Tracheal epithelial cell (primary cell): ENCODE results near the gene DMRTB1. TPM values are rescaled to one million over a fixed set of nuclear protein-coding genes. Genes with fewer than 3 reads are reported as not detected.

Experiments
- total RNA-seq: library from RNA; depleted of rRNA; stranded (reverse); fragments of >200 nt; gene quantifications from 2 replicates; pipeline ENCODE4 v1.2.1, GENCODE V29; 2014

DMRTB1 gene
- total RNA-seq: not detected in 2 replicates

DNA sequence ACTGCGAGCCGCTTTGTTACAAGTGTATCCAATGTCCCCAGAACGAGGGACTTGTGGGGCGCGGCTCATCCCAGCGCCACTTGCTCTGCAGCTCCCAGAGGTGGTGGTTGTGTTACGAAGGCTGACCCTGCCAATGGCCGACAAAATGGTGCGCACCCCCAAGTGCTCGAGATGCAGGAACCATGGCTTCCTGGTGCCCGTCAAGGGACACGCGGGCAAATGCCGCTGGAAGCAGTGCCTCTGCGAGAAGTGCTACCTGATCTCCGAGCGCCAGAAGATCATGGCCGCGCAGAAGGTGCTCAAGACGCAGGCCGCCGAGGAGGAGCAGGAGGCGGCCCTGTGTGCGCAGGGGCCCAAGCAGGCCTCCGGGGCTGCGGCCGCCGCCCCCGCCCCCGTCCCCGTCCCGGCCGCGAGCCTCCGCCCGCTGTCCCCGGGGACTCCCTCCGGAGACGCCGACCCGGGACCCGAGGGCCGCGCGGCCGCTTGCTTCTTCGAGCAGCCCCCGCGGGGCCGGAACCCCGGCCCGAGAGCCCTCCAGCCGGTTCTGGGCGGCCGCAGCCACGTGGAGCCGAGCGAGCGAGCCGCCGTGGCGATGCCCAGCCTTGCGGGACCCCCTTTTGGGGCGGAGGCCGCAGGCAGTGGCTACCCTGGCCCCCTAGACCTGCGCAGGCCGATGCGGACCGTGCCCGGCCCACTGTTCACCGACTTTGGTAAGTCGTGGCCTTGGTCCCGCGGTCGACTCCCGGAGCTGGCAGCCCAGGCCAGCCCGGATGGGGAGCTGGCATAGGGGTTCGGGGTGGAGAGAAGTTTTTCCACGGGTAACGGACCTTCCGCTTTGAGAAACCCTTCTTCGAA, at the start of gene DMRTB1:
DMRTB1 (plus strand) TSS at position 79 of the 855 bp plus-strand sequence; CDS start at position 134, 55 bp downstream.

Other genes with a start within 250 kb of the DMRTB1 start
- 36.0 and 36.9 TPM in 2 replicates for gene CZIB, start 238.8 kb upstream of the DMRTB1 start, total RNA-seq
- 21.1 and 28.7 TPM in 2 replicates for gene MAGOH, start 220.9 kb upstream of the DMRTB1 start, total RNA-seq
- gene LRP8, start 131.3 kb upstream of the DMRTB1 start, total RNA-seq: 16.2 and 16.9 TPM in 2 replicates